Peyer's patch (tissue), 4 donors: ENCODE results near the gene PCNX1. TPM values are rescaled to one million over a fixed set of nuclear protein-coding genes. Genes with fewer than 3 reads are reported as not detected.
A peak's percentile ranks its signal among the peaks of the same experiment; 100 is the strongest.

ENCODE experiments used
- DNase-seq, 3 donors: peaks; one replicate each; pipeline ENCODE4 v3.0.0-alpha.2; 2017 to 2019
- H3K27ac ChIP-seq, 4 donors: fragments of 200-600 bp; sonication (generic); one replicate each; pipeline ENCODE4 v1.5.1; 2016 to 2019
- H3K27me3 ChIP-seq, 2 donors: fragments of 200-600 bp; sonication (generic); one replicate each; pipeline ENCODE4 v1.5.1; 2019
- H3K36me3 ChIP-seq, 3 donors: fragments of 200-600 bp; sonication (generic); one replicate each; pipeline ENCODE4 v1.5.1; 2016 to 2019
- H3K4me1 ChIP-seq, 4 donors: fragments of 200-600 bp; sonication (generic); one replicate each; pipeline ENCODE4 v1.5.1; 2016 to 2019
- H3K4me3 ChIP-seq, 4 donors: fragments of 200-600 bp; sonication (generic); 1 replicate in 3 of 4; 2 replicates in 1 of 4; pipeline ENCODE4 v1.5.1; 2016 to 2019; ENCODE audit warnings: mild to moderate bottlenecking in 1 of 4
- H3K9me3 ChIP-seq, 4 donors: fragments of 200-600 bp; sonication (generic); one replicate each; pipeline ENCODE4 v1.5.1; 2016 to 2019; ENCODE audit warnings: mild to moderate bottlenecking in 1 of 4
- POLR2A ChIP-seq, 2 donors: fragments of 450-650 bp; IDR thresholded peaks; one replicate each; pipeline ENCODE4 v1.5.1; 2017; ENCODE audit warnings: antibody characterized with exemption in 2 of 2, mild to moderate bottlenecking in 2 of 2, moderate library complexity in 2 of 2
- total RNA-seq, 4 donors: library from RNA; depleted of rRNA; stranded (reverse); fragments of >200 nt; gene quantifications; one replicate each; pipeline ENCODE4 v1.1.0, GENCODE V29; 2016
- TF ChIP-seq, protein P1 (sequence below), 6 experiments: fragments of 450-650 bp in 4 of 6; fragments of 200-600 bp in 2 of 6; sonication (generic) in 1 of 6; IDR thresholded peaks; one replicate each; pipeline ENCODE4 v1.5.1; 2017 to 2019; ENCODE audit warnings: antibody characterized with exemption in 6 of 6, mild to moderate bottlenecking in 3 of 6, moderate library complexity in 1 of 6

The PCNX1 gene
- total RNA-seq, 4 donors from 2014 or later = 62.7 to 136 (median 90.5) TPM

DNA sequence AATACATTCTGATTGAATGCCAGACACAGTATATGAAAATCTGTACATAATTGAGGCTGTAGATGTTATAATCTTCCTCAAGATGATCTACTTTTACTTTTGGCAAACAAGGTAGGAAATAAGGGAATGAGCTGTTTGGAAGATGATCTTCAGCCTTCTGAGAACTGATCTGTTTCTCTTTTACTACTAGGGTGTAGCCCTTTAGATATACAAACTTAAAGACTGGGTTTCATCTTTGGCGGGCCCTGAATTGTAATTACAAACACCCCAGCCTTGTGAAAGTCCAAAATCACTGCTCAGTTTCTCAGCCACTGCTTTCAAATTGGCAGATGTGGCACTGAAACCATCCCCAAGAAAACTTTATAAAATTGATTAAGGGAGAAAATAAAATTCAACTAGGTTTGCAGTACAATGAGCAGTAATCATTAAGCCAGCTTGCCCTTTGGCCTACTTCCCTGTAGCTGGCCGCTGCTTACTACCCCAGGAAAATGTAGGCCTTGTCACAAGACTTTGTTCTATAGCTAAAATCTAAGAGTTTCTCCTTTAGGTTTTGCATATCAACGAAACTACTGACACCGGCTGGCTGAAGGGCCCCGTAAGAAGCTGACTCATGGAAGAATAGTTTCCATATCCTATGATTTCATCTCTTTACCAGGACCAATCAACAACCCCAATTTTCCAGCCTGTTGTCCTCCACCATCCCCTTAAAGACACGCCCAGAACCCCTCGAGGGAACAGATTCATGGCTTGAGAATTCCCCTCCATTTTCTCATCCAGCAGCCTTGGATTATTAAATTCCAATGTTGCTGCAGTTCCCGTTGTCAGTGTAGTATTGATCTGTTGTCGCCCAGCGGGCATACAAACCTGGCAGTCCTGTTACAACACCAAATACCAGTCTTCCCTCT is 210.8 kb downstream of the PCNX1 start:
- peak in 1 of 3 donors; percentile 66 for DNase-seq
- Histone ChIP-seq H3K27me3 (no peaks in the 10 kb centered on the region), H3K36me3 (no peaks in the 10 kb centered on the region), H3K4me3 (no peak overlapping the region), H3K4me1 (peaks cover 0 to 43% (median 4%) of the 10 kb centered on the region in 4 donors), H3K27ac (peak overlapping the region in 3 of 4 donors; percentile 42 to 86 (median 77)), H3K9me3 (no peaks in the 10 kb centered on the region)
- no peak for TF ChIP-seq POLR2A (IDR thresholded peaks at IDR 0.05)
- TF ChIP-seq, protein P1, sequence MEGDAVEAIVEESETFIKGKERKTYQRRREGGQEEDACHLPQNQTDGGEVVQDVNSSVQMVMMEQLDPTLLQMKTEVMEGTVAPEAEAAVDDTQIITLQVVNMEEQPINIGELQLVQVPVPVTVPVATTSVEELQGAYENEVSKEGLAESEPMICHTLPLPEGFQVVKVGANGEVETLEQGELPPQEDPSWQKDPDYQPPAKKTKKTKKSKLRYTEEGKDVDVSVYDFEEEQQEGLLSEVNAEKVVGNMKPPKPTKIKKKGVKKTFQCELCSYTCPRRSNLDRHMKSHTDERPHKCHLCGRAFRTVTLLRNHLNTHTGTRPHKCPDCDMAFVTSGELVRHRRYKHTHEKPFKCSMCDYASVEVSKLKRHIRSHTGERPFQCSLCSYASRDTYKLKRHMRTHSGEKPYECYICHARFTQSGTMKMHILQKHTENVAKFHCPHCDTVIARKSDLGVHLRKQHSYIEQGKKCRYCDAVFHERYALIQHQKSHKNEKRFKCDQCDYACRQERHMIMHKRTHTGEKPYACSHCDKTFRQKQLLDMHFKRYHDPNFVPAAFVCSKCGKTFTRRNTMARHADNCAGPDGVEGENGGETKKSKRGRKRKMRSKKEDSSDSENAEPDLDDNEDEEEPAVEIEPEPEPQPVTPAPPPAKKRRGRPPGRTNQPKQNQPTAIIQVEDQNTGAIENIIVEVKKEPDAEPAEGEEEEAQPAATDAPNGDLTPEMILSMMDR (IDR thresholded peaks at IDR 0.05) = no peak

DNA sequence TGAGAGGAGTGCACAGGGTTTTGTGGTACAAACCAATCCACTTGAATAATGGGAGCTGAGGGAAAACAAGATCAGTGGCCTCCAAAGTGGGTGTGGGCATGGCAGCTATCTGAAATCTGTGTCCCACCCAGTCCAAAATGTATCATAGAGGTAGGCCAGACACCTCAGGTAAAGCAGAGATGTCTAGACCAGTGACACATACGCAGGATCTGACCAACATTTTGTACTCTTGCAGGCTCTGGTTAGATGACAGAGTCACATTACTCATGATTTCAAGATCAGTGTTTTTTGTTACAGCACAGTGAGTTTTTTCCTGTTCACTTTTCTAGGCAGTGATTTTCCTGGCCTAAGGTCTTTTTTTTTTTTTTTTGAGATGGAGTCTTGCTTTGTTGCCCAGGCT is 211.8 kb downstream of the PCNX1 start:
- H3K27me3 ChIP-seq = no peaks in the 10 kb centered on the region
- no peak for DNase-seq
- no peaks in the 10 kb centered on the region for H3K9me3 ChIP-seq
- H3K27ac ChIP-seq = peak overlapping the region in 3 of 4 donors; percentile 42 to 86 (median 77)
- no peak overlapping the region for H3K4me3 ChIP-seq
- peaks cover 0 to 40% (median 4%) of the 10 kb centered on the region in 4 donors for H3K4me1 ChIP-seq
- H3K36me3 ChIP-seq = no peaks in the 10 kb centered on the region
- TF ChIP-seq, protein P1 (IDR thresholded peaks at IDR 0.05) = no peak
- no peak for TF ChIP-seq POLR2A (IDR thresholded peaks at IDR 0.05)

DNA sequence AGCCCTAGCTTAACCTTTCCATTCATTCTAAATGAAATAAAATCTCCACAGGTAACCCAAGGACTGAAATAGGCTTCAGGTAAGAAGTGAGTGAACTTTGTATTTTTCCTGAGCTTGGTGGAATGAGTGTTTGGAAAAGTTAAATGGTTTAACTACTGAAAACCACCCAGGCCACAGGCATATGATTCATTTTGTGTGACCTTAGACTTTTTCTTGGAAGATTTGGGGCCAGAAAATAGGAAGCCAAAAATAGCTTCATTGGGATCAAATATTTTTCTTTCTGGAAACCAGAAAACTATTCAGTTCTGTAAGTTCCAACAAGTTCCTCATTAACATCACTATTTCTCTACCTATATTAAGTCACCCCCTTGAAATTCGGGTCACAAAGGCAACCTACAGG is 212.6 kb downstream of the PCNX1 start:
- peaks cover 0 to 40% (median 4%) of the 10 kb centered on the region in 4 donors for H3K4me1 ChIP-seq
- no peaks in the 10 kb centered on the region for H3K9me3 ChIP-seq
- TF ChIP-seq, protein P1 (IDR thresholded peaks at IDR 0.05) = no peak
- no peak for TF ChIP-seq POLR2A (IDR thresholded peaks at IDR 0.05)
- no peak overlapping the region for H3K4me3 ChIP-seq
- H3K27ac ChIP-seq = peak overlapping the region in 1 of 4 donors; percentile 55
- no peaks in the 10 kb centered on the region for H3K36me3 ChIP-seq
- no peak for DNase-seq
- H3K27me3 ChIP-seq = no peaks in the 10 kb centered on the region

DNA sequence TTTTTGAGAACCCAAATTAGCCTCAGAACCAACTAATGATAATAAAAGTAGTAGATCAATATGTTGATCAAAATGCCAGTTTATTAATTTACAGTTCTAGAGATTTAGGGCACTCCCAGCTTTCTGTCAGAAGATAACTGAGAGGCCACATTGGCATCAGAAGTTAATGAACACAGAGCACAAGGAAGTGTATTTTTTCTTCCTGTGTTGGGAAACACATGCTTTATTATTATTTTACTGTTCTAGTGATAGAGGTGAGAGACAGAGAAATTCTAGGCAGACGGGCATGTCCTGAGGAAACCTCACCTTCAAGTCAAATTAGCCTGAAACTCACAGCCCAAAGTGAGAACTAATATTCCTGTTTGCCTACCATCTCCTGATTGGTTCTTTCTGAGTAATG is 213.7 kb downstream of the PCNX1 start:
- H3K27ac ChIP-seq = peak overlapping the region in 2 of 4 donors; percentile 5 to 60

DNA sequence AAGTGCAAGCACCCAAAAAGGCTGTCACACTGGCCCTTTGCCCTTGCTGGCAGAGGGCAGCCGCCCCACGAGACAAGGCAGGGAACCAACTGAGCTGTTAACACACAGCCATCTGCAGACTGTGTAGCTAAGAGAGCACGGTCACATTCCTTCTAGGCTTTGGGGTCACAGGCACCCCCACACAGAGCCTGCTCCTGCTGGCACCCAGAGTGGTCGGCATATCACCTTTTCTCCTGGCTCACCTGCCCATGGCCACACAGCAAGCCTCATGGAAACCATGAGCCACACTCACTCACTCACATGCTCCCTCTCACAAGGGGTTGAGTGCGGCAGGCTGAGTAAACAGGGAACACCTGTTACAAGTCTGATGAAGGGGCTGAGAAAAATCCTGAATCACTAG is 214.5 kb downstream of the PCNX1 start:
- Histone ChIP-seq H3K9me3 (no peaks in the 10 kb centered on the region), H3K4me3 (no peak overlapping the region), H3K27ac (peak overlapping the region in 2 of 4 donors; percentile 5 to 60), H3K4me1 (peaks cover 0 to 29% (median 4%) of the 10 kb centered on the region in 4 donors), H3K27me3 (no peaks in the 10 kb centered on the region), H3K36me3 (no peaks in the 10 kb centered on the region)
- no peak for DNase-seq
- no peak for TF ChIP-seq POLR2A (IDR thresholded peaks at IDR 0.05)
- TF ChIP-seq, protein P1 (IDR thresholded peaks at IDR 0.05) = no peak

More for the DNA sequence above, 213.7 kb downstream of the PCNX1 start:
- Histone ChIP-seq H3K9me3 (no peaks in the 10 kb centered on the region), H3K27me3 (no peaks in the 10 kb centered on the region), H3K36me3 (no peaks in the 10 kb centered on the region), H3K4me3 (no peak overlapping the region), H3K4me1 (peaks cover 0 to 36% (median 4%) of the 10 kb centered on the region in 4 donors)
- no peak for DNase-seq
- TF ChIP-seq, protein P1 (IDR thresholded peaks at IDR 0.05) = no peak
- TF ChIP-seq POLR2A (IDR thresholded peaks at IDR 0.05) = no peak
